ENCODE results near the gene DOCK7. TPM values are rescaled to one million over a fixed set of nuclear protein-coding genes. Genes with fewer than 3 reads are reported as not detected.
A peak's percentile ranks its signal among the peaks of the same experiment; 100 is the strongest.

DOCK7 gene
- total RNA-seq, 1 donor from 2014 or later = 73.1 TPM

GRCh38 chr1:62689524-62689923 is 1.3 kb upstream of the DOCK7 start:
- no peak for DNase-seq (ENCODE audit: low spot score, unreplicated experiment)
- H3K9me3 Mint-ChIP-seq (ENCODE audit: low read depth) = no peaks in the 10 kb centered on the region
- H3K27ac Mint-ChIP-seq = peak overlapping the region; percentile 76
- no peaks in the 10 kb centered on the region for H3K27me3 Mint-ChIP-seq
- peak overlapping the region; percentile 68 for H3K4me3 Mint-ChIP-seq (ENCODE audit: low read depth)
- no peak for TF ChIP-seq CTCF (IDR thresholded peaks at IDR 0.05; ENCODE audit: unreplicated experiment)
- H3K36me3 Mint-ChIP-seq (ENCODE audit: insufficient read depth) = peaks cover 11% of the 10 kb centered on the region
- peaks cover 37% of the 10 kb centered on the region for H3K4me1 Mint-ChIP-seq (ENCODE audit: low read depth)

- Mint-ChIP-seq H3K36me3 (ENCODE audit: insufficient read depth) (peaks cover 7% of the 10 kb centered on the region), H3K27me3 (no peaks in the 10 kb centered on the region), H3K9me3 (ENCODE audit: low read depth) (no peaks in the 10 kb centered on the region), H3K27ac (peak overlapping the region; percentile 99), H3K4me1 (ENCODE audit: low read depth) (peaks cover 38% of the 10 kb centered on the region), H3K4me3 (ENCODE audit: low read depth) (peak overlapping the region; percentile 94)
- no peak for DNase-seq (ENCODE audit: low spot score, unreplicated experiment)
- TF ChIP-seq CTCF (IDR thresholded peaks at IDR 0.05; ENCODE audit: unreplicated experiment) = no peak
Observed at GRCh38 chr1:62688687-62689085, 500 bp upstream of the DOCK7 start.

GRCh38 chr1:62687421-62687902 is 724 bp downstream of the DOCK7 start:
- H3K27ac Mint-ChIP-seq = peak overlapping the region; percentile 99
- peaks cover 38% of the 10 kb centered on the region for H3K4me1 Mint-ChIP-seq (ENCODE audit: low read depth)
- no peaks in the 10 kb centered on the region for H3K27me3 Mint-ChIP-seq
- peaks cover 4% of the 10 kb centered on the region for H3K36me3 Mint-ChIP-seq (ENCODE audit: insufficient read depth)
- H3K9me3 Mint-ChIP-seq (ENCODE audit: low read depth) = no peaks in the 10 kb centered on the region
- no peak for TF ChIP-seq CTCF (IDR thresholded peaks at IDR 0.05; ENCODE audit: unreplicated experiment)
- peak overlapping the region; percentile 94 for H3K4me3 Mint-ChIP-seq (ENCODE audit: low read depth)
- no peak for DNase-seq (ENCODE audit: low spot score, unreplicated experiment)

GRCh38 chr1:62686822-62687221 is 1.4 kb downstream of the DOCK7 start:
- H3K27me3 Mint-ChIP-seq = no peaks in the 10 kb centered on the region
- no peak for TF ChIP-seq CTCF (IDR thresholded peaks at IDR 0.05; ENCODE audit: unreplicated experiment)
- no peak for DNase-seq (ENCODE audit: low spot score, unreplicated experiment)
- peaks cover 4% of the 10 kb centered on the region for H3K36me3 Mint-ChIP-seq (ENCODE audit: insufficient read depth)
- H3K9me3 Mint-ChIP-seq (ENCODE audit: low read depth) = no peaks in the 10 kb centered on the region
- H3K4me1 Mint-ChIP-seq (ENCODE audit: low read depth) = peaks cover 38% of the 10 kb centered on the region
- H3K4me3 Mint-ChIP-seq (ENCODE audit: low read depth) = peak overlapping the region; percentile 94
- H3K27ac Mint-ChIP-seq = peak overlapping the region; percentile 42

- peak overlapping the region; percentile 58 for H3K4me3 Mint-ChIP-seq (ENCODE audit: low read depth)
- H3K27ac Mint-ChIP-seq = no peak overlapping the region
- H3K36me3 Mint-ChIP-seq (ENCODE audit: insufficient read depth) = peaks cover 3% of the 10 kb centered on the region
Observed at GRCh38 chr1:62685431-62685859, 2.7 kb downstream of the DOCK7 start.

More at GRCh38 chr1:62685431-62685859, 2.7 kb downstream of the DOCK7 start:
- Mint-ChIP-seq H3K27me3 (no peaks in the 10 kb centered on the region), H3K9me3 (ENCODE audit: low read depth) (no peaks in the 10 kb centered on the region), H3K4me1 (ENCODE audit: low read depth) (peaks cover 26% of the 10 kb centered on the region)
- no peak for TF ChIP-seq CTCF (IDR thresholded peaks at IDR 0.05; ENCODE audit: unreplicated experiment)
- DNase-seq (ENCODE audit: low spot score, unreplicated experiment) = no peak
